GM19193 (cell line): ENCODE results near the gene GCDH.

Experiments
- POLR2A ChIP-seq: IDR thresholded peaks from 4 replicates; pipeline ENCODE4 v1.6.1; 2011; ENCODE audit not compliant: insufficient read depth, insufficient read length; ENCODE audit errors: extremely low read depth

Gene GCDH

DNA sequence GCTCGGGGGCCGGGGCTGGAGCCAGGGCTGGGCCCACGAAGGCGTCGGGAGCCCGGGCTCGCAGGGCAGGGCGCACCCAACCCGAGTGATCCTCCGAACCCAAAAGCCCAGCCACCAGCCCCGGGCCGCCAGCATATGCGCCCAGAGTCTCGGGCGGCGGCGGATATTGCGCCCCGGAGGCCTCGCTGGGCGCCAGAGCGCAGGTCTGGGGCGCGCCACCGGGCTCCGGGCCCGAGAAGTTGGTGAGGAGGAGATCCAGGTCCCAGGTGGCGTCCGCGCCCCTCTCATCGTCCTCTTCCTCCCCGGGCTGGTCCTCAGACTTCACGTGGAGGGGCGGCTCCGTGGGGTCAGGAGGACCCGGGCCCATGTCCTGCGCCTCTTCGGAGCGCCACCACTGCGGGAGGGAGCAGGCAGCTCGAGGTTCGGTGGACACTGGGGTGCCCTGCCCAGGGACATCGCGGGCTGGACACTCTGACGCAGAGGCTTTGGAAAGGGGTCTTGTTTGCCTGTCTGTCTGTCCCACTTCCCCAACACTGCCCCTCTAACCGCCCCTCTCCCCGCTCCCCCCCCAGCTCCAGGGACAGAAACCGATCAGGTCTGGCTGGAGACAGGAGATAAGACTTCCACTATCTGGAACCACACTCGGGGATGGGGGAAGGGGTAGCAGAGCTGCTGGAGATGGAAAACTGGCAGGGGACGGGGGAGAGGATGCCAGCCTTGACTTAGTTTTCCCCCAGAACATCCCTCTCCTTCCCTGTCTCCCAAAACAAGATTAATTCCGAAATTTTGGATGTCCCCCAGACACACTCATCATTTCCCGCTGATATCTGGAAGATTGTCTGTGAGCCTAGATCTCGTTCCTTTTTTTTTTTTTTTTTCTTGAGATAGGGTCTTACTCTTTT is 5.0 kb upstream of the GCDH start:
- TF ChIP-seq POLR2A = no peak

DNA sequence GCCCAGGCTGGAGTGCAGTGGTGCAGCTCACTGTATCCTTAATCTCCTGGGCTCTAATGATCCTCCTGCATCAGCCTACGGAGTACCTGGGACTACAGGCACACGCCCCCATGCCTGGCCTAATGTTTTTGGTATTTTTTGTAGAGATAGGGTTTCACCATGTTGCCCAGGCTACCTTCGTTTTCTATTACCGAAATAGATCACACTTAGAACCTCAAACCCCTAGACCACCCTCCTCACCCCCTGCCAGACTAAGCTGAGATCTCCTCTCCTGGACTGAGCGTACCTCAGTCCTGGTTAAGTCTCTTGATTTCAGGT is 4.3 kb upstream of the GCDH start:
- TF ChIP-seq POLR2A = no peak

DNA sequence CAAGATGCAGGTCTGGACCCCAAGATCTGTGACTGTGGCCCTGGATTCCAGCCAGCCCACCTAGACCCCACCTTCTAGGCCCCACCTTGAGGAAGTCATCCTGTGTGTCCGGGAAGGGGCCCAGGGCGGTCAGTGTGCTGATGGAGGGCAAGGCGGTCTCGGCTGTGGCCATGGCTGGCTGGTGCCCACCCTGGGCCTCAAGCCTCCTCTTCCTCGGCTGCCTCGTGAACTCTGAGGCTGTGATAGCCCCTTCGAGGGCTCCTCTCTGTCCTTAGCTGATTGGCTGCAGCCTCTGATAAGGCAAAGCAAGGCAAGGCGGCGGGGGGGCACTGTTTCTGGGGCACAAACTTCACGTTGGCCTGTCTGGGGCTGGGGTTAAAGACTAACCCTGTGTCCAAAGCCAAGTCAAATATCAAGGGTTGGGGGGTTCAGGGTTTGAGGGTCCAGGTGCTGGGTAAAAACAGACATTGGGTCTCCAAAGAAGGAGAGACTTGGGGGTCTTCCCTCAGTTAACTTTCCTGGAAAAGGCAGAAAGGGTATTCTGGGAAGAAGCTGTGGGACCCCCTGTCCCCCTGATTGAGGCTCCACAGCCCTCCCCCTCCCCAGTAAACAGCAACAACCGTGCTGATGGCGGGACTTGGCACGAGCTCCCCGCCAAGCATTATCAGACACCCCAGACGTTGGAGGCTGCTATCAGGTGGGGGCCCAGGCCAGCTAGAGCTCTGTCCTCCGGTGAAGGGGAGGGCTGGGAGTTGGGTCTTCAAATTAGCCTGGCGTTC is 3.8 kb upstream of the GCDH start, which contains the start of gene KLF1:
Gene KLF1, minus strand, starts transcription at position 233 of the 779 bp plus-strand sequence. Its CDS starts 61 bp downstream, at position 172.
- no peak for TF ChIP-seq POLR2A

DNA sequence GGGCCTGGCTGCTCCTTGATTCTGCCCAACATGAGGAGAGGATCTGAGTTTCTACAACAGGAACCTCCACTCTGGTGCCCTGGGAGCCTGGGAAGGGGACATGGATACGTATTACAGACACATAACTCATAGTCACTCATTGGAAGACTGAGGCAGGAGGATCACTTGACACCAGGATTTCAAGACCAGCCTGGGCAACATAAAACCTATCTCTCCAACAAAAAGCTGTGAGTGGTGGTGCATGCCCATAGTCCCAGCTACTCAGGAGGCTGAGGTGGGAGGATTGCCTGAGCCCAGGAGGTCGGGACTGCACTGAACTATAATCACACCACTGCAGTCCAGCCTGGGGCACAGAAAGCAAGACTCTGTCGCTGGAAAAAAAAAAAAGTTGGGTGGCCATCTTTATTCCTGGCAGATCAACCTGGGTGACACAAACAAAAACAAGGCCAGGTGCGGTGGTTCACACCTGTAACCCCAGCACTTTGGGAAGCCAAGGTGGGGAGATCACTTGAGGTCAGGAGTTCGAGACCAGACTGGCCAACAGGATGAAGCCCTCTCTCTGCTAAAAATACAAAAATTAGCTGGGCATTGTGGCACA is 2.9 kb upstream of the GCDH start:
- TF ChIP-seq POLR2A = no peak

DNA sequence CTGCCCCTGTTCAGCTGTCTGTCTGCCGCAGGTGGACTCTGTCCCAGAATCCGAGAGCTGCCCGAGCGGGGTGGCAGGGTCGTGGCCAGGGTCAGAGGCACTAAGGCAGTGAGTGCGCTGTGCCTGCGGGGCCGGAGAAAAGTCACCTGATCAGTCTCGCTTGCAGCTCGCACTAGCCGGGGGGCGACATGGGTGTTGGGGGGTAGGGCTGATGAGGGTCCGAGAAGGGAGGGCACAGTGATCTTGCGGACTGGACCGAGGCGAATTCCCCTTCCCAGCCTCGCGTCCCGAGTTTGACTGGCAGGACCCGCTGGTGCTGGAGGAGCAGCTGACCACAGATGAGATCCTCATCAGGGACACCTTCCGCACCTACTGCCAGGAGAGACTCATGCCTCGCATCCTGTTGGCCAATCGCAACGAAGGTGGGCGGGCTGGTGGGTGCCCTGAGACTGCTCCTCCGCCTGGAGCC is 627 bp downstream of the GCDH start:
- TF ChIP-seq POLR2A = no peak

DNA sequence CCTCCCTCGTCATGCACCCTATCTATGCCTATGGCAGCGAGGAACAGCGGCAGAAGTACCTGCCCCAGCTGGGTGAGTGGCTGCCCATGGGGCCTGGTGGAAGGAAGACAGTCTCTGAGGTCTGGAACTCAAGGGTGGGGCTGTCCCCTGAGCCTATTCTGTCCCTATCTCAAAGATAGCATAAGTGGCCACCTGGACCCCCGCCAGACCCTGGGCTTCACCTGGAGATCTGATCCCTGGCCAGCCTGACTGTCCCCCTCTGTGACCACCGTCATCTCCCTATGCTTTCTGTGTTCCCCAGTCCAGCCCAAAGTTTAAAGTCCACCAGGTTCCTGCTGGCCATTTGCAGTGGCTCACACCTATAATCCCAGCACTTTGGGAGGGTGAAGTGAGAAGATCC is 2.6 kb downstream of the GCDH start:
- no peak for TF ChIP-seq POLR2A

DNA sequence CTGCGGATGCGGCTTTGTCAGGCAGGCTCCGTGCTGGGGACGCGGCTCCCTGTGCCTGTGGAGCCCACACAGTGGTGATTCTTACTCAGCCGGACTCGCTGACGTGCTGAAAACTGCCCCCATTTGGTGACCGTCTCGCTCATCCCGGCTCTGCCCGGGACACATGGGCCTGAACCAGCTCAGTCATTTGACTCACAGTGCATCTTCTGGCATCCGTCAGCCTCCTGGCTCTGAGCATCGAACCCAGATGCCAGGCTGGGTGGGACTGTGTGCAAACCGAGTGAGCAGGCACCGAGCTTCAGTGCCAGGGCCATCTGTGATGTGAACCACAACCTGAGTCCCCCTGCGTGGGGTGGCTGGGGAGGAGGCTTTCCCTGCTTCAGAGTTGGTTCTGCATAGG is 5.5 kb downstream of the GCDH start:
- TF ChIP-seq POLR2A = no peak

DNA sequence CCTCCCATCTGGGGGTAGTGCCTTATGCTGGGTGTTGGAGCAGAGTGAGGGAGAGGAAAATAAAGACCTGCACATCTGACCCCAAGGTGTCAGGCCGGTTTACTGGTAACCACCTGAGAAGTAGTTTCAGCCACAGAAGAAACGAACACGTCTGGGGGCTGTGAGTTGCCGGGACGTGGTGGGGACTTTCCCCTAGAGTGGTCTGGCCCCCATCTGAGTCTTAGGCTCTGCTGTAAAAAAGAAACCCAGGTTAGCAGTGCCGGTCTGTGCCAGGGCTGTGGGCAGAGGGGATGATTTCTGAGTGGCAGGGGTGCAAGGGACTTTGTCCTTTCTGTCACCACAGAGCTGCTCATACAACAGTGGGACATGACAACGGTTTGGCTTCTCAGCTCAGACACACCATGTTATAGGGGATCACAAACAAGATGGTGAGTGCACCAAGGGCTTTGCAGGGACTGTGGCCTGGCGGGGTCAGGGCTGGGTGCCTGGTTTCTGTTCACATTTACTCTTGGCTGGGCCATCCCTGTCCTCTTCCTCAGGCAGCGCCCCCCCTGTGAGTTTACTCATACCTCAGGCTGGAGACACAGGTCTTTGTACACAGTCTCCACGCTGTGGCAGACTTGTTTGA is 9.0 kb downstream of the GCDH start:
- TF ChIP-seq POLR2A = peak; percentile 20

DNA sequence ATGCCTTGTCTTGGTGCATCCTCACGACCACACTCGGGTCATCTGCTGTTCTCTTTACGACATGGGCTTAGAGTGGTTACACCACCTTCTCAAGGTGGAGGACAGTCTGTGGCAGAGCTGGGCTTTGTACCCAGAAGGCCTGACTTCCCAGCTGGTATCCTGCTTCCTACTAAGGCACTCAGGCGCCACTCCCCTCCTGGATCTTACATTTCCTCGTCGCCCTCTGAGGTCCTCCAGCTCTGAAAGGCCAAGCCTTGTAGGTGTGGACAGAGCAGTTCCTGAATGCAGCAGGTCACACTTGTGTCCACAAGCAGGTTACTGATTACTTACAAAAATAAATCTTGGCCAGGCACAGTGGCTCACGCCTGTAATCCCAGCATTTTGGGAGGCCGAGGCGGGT is 16.2 kb downstream of the GCDH start:
- no peak for TF ChIP-seq POLR2A

DNA sequence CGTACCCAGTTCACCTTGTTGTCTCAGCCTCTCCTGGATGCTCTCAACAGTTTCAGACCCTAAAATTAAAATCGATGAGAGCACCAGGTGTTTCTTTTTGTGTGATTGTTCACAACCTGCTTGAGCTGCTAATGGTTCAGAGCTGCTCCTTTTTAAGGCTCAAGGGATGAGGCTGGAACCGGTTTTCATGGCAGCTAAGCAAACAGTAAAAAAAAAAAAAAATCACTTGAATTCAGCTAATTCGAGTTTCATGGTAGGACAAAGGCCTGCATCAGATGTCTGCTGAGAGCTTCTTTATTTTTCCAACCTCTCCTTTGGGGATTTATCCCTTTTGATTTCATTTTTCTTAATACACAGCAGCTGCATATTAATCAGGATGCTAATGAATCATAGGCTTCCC is 21.6 kb downstream of the GCDH start:
- no peak for TF ChIP-seq POLR2A

DNA sequence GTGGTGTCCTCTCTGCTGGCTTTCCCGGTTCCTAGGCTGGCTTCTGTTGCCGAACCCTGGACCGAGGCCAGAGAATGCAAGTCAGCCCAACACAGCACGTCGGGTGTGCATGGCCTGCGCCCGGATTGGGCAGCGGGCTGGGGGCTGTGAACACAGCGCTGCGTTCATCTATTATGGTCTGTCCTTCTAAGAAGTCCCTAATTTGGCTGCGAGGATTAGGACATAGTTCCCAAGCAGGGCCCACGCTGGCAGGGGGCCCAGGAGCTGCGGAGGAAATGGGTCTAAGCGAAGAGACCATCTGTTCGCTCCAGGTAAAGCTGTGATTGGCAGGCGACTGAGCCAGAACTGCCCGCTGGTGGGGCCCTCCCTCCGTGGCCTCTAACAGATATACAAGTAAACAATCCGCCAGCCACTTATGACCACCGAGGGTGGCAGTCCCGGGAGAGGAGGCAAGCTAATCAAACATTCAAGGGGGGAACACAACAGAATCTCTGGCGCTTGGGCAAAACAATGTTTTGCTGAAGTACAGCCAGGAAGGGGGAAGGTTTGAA is 22.1 kb downstream of the GCDH start:
- TF ChIP-seq POLR2A = no peak

DNA sequence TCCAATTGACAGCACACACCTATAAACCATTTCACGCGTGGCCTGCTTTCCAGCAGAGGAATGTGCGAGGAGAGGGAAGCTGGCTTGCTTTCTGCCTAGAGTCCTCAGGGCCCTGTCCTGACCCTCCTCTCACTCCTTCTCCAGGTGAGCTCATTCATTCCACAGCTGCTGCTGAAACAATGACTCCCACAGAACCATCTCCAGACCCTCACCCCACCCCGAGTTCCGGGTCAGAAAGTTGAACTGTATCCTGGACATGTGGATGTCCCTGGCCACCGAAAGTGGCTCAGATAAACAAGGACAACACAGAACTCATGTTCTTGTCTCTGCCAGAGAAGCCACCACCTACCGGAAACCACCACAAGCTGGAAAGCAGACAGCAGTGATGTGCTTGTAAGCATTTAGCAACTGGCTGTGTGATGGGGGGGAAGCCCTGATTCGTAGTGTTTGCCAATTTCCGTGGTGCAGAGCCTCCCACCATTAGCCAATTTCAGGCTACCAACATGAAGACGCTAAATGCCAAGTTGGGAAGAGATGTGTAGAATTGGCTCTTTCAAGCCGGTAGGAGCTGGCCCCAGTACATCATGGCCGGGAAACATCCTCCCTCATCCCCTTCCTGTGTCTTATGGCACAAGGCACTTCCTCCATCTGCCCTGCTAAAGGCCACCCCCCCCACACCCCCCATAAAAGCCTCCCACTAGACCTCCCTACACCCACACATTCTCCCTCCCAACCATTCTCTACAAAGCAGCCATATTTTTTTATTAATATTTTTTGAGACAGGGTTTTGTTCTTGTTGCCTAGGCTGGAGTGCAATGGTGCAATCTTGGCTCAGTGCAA is 23.1 kb downstream of the GCDH start:
- no peak for TF ChIP-seq POLR2A

DNA sequence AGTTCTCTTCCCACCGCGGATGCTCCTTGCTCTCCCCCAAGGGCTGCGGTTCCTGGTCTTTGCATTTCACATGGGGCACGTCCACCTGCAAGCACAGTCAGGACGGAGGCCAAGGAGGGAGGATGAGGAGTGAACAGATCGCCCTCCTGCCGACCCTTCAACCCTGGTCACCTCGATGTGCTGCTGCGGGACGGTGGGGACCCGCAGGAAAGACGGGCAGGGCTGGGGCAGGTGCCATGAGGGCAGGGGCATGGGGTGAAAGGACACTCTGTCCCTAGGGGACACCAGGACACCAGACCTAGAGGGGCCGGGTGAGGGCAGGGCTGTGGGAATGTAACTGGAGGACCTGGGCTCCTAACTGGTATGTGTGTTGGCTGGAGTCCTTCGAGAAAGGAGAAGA is 27.3 kb downstream of the GCDH start:
- TF ChIP-seq POLR2A = no peak

DNA sequence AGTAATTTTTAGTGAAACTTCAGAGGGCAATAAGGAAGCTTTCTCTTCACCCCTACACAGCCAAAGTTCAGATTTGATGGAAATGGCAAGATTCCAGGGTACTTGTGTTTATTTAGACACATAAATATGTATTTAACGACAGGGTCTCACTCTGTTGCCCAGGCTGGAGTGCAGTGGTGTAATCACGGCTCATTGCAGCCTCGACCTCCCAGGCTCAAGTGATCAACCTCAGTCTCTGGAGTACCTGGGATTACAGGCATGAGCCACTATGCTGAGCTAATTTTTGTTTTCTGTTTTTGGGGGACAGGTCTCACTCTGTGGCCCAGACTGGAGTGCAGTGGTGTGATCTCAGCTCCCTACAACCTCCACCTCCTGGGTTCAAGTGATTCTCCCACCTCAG is 30.1 kb downstream of the GCDH start:
- TF ChIP-seq POLR2A = no peak

DNA sequence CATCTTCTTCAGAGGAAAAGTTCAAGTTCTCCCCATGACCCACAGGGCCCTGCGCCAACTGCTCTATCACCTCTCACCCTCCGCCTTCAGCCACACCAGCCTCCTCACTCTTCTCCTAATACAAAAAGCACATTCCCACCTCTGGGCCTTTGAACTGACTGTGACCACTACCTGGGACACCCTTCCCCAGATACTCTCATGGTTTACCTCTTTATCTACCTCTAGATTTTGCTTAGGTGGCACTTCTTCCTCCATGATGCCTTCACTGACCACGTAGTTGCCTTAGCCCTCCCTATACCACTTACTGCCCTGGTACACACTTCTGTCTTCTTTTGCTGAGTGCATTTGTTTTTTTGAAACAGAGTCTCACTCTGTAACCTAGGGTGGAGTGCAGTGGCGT is 32.0 kb downstream of the GCDH start:
- TF ChIP-seq POLR2A = no peak
